Adrenal gland (tissue), 12 donors: Measurements from ENCODE around the gene THRAP3. TPM values are rescaled to one million over a fixed set of nuclear protein-coding genes. Genes with fewer than 3 reads are reported as not detected.

Experiments
- DNase-seq, 7 donors: peaks; one replicate each; pipeline ENCODE4 v3.0.0-alpha.2; 2019 to 2020
- H3K27ac ChIP-seq, 5 donors: fragments of 200-600 bp; sonication (generic) in 4 of 5; 1 replicate in 3 of 5; 2 replicates in 2 of 5; pipeline versions ENCODE4 v1.5.1 to v1.8.0; 2016 to 2020; ENCODE audit warnings: mild to moderate bottlenecking in 1 of 5
- H3K27me3 ChIP-seq: fragments of 200-600 bp; 2 replicates; pipeline ENCODE4 v1.8.0; 2021
- H3K36me3 ChIP-seq, 2 donors: fragments of 200-600 bp; replicated peaks in 1 of 2; 1 replicate in 1 of 2; 2 replicates in 1 of 2; pipeline versions ENCODE4 v1.5.1 to v1.8.0; 2018 to 2022
- H3K4me1 ChIP-seq, 2 donors: fragments of 200-600 bp; replicated peaks in 1 of 2; 1 replicate in 1 of 2; 2 replicates in 1 of 2; pipeline versions ENCODE4 v1.5.1 to v1.8.0; 2018 to 2021
- H3K4me3 ChIP-seq, 4 donors: fragments of 200-600 bp; sonication (generic) in 3 of 4; one replicate each; pipeline ENCODE4 v1.5.1; 2016 to 2018
- H3K9me3 ChIP-seq, 3 donors: fragments of 200-600 bp; sonication (generic) in 1 of 3; replicated peaks in 1 of 3; 1 replicate in 2 of 3; 2 replicates in 1 of 3; pipeline versions ENCODE4 v1.5.1 to v1.8.0; 2016 to 2021
- CTCF ChIP-seq, 6 experiments: fragments of 450-650 bp in 4 of 6; fragments of 200-600 bp in 2 of 6; sonication (generic) in 1 of 6; IDR thresholded peaks; 1 replicate in 5 of 6; 2 replicates in 1 of 6; pipeline versions ENCODE4 v1.5.1 to v1.8.0; 2016 to 2021; ENCODE audit warnings: antibody characterized with exemption in 6 of 6, mild to moderate bottlenecking in 2 of 6, moderate library complexity in 1 of 6
- POLR2A ChIP-seq, 2 donors: fragments of 450-650 bp; IDR thresholded peaks; one replicate each; pipeline ENCODE4 v1.6.1; 2017; ENCODE audit warnings: antibody characterized with exemption in 2 of 2, mild to moderate bottlenecking in 2 of 2, moderate library complexity in 1 of 2
- WGBS, 4 donors: extraction: QIAGEN DNeasy Blood & Tissue Kit in 2 of 4; methylation state at CpG; one replicate each; pipeline versions ENCODE4 v1.1.5 to v1.1.7; 2013 to 2017; 5-methylcytosine and 5-hydroxymethylcytosine counted together
- intact Hi-C, 2 donors: fragments of 100-400 bp; cut with DNase I; formaldehyde crosslinking; loops; one replicate each; pipeline versions ENCODE4 v1.14.1 to v1.15.0; 2022 to 2023
- polyA plus RNA-seq, 3 donors: library from polyadenylated mRNA; stranded (reverse); fragments of 200-250 nt in 2 of 3; fragments of 350-450 nt in 1 of 3; fragmentation: Illumina TruSeq in 1 of 3; extraction: RNeasy Lipid Tissue Mini Kit (QIAGEN cat#74804) in 1 of 3; gene quantifications; one replicate each; pipeline ENCODE4 v1.2.3, GENCODE V29; 2013 to 2014
- total RNA-seq, 9 donors: library from RNA; depleted of rRNA in 4 of 9; stranded (reverse); fragments of >200 nt in 4 of 9; fragments of 120-200 nt in 1 of 9; fragmentation: NEBNext Ultra II Directional in 1 of 9; extraction: Animal tissue kit (Norgen Biotek cat#: 25700) in 1 of 9; gene quantifications; one replicate each; pipeline versions ENCODE4 v1.1.0 to v1.2.4, GENCODE V29; 2013 to 2023
- donor health status: healthy with polysubstance abuse.
- donor health status: Bipolar disorder and iron deficiency.
- donor health status: DM: yes; HTN: yes; CAD: no.
- donor health status: DM: no; HTN: no; CAD: no.
- donor health status: DM: no; HTN: no; CAD: no.
- donor health status: DM: yes; HTN: yes; CAD: no.

Gene THRAP3
- total and polyA plus RNA-seq, 12 donors = 34.4 to 120 (median 83.2) TPM

- no peak overlapping the region for H3K4me3 ChIP-seq
- TF ChIP-seq POLR2A (IDR thresholded peaks at IDR 0.05) (no peak), CTCF (IDR thresholded peaks at IDR 0.05) (no peak)
- H3K27me3 ChIP-seq = no peaks in the 10 kb centered on the region
- intact Hi-C loops = no loop called here
- H3K4me1 ChIP-seq = peaks cover 0 to 15% of the 10 kb centered on the region in 2 donors
- peak overlapping the region in 1 of 5 donors; percentile 47 for H3K27ac ChIP-seq
- WGBS, 4 donors = 79 to 84% (median 82%) methylated on average over 9 to 11 of the region's 11 CpGs
- DNase-seq = peak in 2 of 7 donors; percentile 29 to 72
- no peaks in the 10 kb centered on the region for H3K9me3 ChIP-seq
- H3K36me3 ChIP-seq = peaks cover 0 to 98% of the 10 kb centered on the region in 2 donors
These were observed 48.8 kb upstream of the THRAP3 start for GRCh38 chr1:36175137-36176095.

GRCh38 chr1:36176106-36176949 lies 47.9 kb upstream of the THRAP3 start:
- no peak overlapping the region for H3K4me3 ChIP-seq
- H3K9me3 ChIP-seq = no peaks in the 10 kb centered on the region
- 64 to 80% (median 73%) methylated on average over 50 to 76 of the region's 76 CpGs for WGBS, 4 donors
- TF ChIP-seq CTCF (IDR thresholded peaks at IDR 0.05) (peak in 3 of 6 experiments; percentile 14 to 44 (median 34)), POLR2A (IDR thresholded peaks at IDR 0.05) (no peak)
- H3K4me1 ChIP-seq = peaks cover 0 to 14% of the 10 kb centered on the region in 2 donors
- peaks cover 0 to 100% of the 10 kb centered on the region in 2 donors for H3K36me3 ChIP-seq
- peak in 1 of 7 donors; percentile 32 for DNase-seq
- no peaks in the 10 kb centered on the region for H3K27me3 ChIP-seq
- intact Hi-C loops = no loop called here
- peak overlapping the region in 1 of 5 donors; percentile 47 for H3K27ac ChIP-seq

GRCh38 chr1:36177589-36178431 lies 46.4 kb upstream of the THRAP3 start:
- Histone ChIP-seq H3K36me3 (peaks cover 0 to 85% of the 10 kb centered on the region in 2 donors), H3K27ac (no peak overlapping the region), H3K4me1 (peaks cover 0 to 14% of the 10 kb centered on the region in 2 donors), H3K27me3 (no peaks in the 10 kb centered on the region), H3K4me3 (no peak overlapping the region), H3K9me3 (no peaks in the 10 kb centered on the region)
- DNase-seq = no peak
- whole genome bisulfite sequencing, 4 donors = 84 to 91% (median 85%) methylated on average over 11 to 33 of the region's 33 CpGs
- TF ChIP-seq POLR2A (IDR thresholded peaks at IDR 0.05) (no peak), CTCF (IDR thresholded peaks at IDR 0.05) (no peak)
- intact Hi-C loops = no loop called here
